A673 (cell line): Measurements from ENCODE around the gene CDK1.

Experiments used
- EZH2 ChIP-seq: fragments of 200-600 bp; sonication (generic); IDR thresholded peaks from 2 replicates; pipeline ENCODE4 v1.6.1; 2017; ENCODE audit warnings: borderline replicate concordance, low read depth, mild to moderate bottlenecking, mixed read lengths, antibody characterized with exemption, low read length; ENCODE audit not compliant: poor library complexity, severe bottlenecking
- TF ChIP-seq, protein P1 (sequence below): fragments of 300-800, 200-600 bp; sonication (generic); conservative IDR thresholded peaks from 2 replicates; pipeline ENCODE4 v1.5.1; 2017; ENCODE audit warnings: low read depth, mild to moderate bottlenecking, antibody characterized with exemption, low read length, moderate library complexity, mixed read lengths

- no peak for TF ChIP-seq EZH2
- TF ChIP-seq, protein P1, sequence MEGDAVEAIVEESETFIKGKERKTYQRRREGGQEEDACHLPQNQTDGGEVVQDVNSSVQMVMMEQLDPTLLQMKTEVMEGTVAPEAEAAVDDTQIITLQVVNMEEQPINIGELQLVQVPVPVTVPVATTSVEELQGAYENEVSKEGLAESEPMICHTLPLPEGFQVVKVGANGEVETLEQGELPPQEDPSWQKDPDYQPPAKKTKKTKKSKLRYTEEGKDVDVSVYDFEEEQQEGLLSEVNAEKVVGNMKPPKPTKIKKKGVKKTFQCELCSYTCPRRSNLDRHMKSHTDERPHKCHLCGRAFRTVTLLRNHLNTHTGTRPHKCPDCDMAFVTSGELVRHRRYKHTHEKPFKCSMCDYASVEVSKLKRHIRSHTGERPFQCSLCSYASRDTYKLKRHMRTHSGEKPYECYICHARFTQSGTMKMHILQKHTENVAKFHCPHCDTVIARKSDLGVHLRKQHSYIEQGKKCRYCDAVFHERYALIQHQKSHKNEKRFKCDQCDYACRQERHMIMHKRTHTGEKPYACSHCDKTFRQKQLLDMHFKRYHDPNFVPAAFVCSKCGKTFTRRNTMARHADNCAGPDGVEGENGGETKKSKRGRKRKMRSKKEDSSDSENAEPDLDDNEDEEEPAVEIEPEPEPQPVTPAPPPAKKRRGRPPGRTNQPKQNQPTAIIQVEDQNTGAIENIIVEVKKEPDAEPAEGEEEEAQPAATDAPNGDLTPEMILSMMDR = no peak
Measured at GRCh38 chr10:60828489-60828852, 50.2 kb downstream of the CDK1 start.
